IgD-negative memory B cell (primary cell): Measurements from ENCODE around the gene ABHD10. TPM values are rescaled to one million over a fixed set of nuclear protein-coding genes. Genes with fewer than 3 reads are reported as not detected.
"Not testable (repeated sequence)": the region's sequence is repeated elsewhere in the genome, so short reads cannot be mapped to it uniquely, and the experiment has no call there.

ENCODE experiments used
- H3K27ac Mint-ChIP-seq, 3 donors: one replicate each; pipeline ENCODE4 v1.8.0; 2020 to 2022; ENCODE audit warnings: mild to moderate bottlenecking in 3 of 3, mixed read lengths in 3 of 3, moderate library complexity in 1 of 3
- H3K27me3 Mint-ChIP-seq: one replicate; pipeline ENCODE4 v1.8.0; 2021; ENCODE audit warnings: mixed read lengths
- H3K36me3 Mint-ChIP-seq: one replicate; pipeline ENCODE4 v1.8.0; 2020; ENCODE audit warnings: mild to moderate bottlenecking, mixed read lengths
- H3K4me1 Mint-ChIP-seq, 3 donors: one replicate each; pipeline ENCODE4 v1.8.0; 2020 to 2022; ENCODE audit warnings: mixed read lengths in 3 of 3, mild to moderate bottlenecking in 1 of 3
- H3K4me3 Mint-ChIP-seq, 4 donors: one replicate each; pipeline ENCODE4 v1.8.0; 2020 to 2022; ENCODE audit warnings: mild to moderate bottlenecking in 4 of 4, mixed read lengths in 4 of 4, moderate library complexity in 3 of 4
- H3K9me3 Mint-ChIP-seq, 3 donors: one replicate each; pipeline ENCODE4 v1.8.0; 2020 to 2021; ENCODE audit warnings: mixed read lengths in 3 of 3, mild to moderate bottlenecking in 1 of 3
- polyA plus RNA-seq: library from polyadenylated mRNA; unstranded; fragments of 300-500 nt; fragmentation: Illumina TruSeq; gene quantifications from one replicate; pipeline ENCODE4 v1.2.3, GENCODE V29; 2021

ABHD10 gene
- polyA plus RNA-seq, 1 donor from 2014 or later = 44.2 TPM

DNA sequence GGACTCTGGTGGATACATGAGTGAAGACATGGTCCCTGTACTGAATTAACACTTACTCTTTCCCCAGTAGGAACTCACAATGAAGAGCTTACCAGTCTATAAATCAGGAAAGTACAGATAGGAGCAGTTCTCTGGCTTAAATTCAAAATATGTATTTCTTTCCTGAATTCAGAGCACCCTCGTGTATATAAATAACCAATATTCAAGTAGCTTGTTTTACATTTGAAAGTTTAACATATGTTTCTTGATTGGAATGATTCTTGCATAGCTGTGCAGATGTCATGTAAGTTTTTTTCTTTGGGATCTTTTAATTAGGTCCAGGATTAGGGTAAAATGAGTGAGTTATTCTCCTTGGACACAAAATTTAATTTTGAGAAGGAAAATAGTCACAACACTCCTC, 40.9 kb downstream of the ABHD10 start:
- Mint-ChIP-seq H3K4me1 (no peaks in the 10 kb centered on the region), H3K36me3 (no peaks in the 10 kb centered on the region), H3K27ac (no peak overlapping the region), H3K4me3 (no peak overlapping the region), H3K27me3 (peaks cover 2% of the 10 kb centered on the region), H3K9me3 (peaks cover 0 to 3% (median 0%) of the 10 kb centered on the region in 3 donors)

DNA sequence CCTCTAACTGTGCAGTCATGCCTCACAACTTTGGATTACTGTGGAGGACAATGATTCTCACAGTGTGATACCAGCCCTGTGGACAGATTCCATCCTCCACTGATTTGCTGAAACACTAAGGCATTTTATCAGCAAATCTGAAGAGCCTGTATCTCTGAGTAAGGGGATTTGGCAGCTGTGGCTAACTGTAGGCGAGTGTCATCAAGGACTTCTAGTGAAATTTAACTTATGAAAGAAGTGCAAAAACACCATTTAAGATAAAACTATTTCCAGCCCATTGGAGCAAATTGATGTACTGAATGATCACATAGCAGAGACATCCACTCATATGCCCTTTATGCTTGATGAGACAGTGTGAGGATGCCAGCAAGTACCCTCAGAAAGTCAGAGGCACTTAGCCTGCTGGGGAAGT, 41.9 kb downstream of the ABHD10 start:
- no peak overlapping the region for H3K27ac Mint-ChIP-seq
- H3K4me3 Mint-ChIP-seq = no peak overlapping the region
- no peaks in the 10 kb centered on the region for H3K36me3 Mint-ChIP-seq
- peaks cover 0 to 3% (median 0%) of the 10 kb centered on the region in 3 donors for H3K9me3 Mint-ChIP-seq
- peaks cover 2% of the 10 kb centered on the region for H3K27me3 Mint-ChIP-seq
- no peaks in the 10 kb centered on the region for H3K4me1 Mint-ChIP-seq

DNA sequence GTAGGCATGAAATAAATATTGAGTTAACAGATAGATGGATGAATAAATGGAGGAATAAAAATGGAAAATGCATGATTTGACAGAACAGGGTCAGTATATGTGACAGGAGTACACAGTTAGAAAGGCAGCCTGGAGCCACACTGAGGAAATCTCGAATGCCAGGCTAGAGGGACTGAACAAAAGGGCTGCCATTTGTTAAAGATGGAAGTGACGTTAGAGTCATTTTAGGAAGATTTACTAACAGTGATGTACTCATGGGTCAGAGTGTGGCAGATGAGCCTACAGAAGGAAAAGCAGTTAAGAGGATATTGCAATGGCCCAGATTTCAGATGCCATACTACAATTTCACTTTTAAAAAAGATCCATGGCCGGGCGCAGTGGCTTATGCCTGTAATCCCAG, 48.3 kb downstream of the ABHD10 start:
- H3K4me3 Mint-ChIP-seq = no peak overlapping the region
- no peak overlapping the region for H3K27ac Mint-ChIP-seq
- no peaks in the 10 kb centered on the region for H3K36me3 Mint-ChIP-seq
- H3K27me3 Mint-ChIP-seq = peaks cover 4% of the 10 kb centered on the region
- no peaks in the 10 kb centered on the region for H3K9me3 Mint-ChIP-seq
- H3K4me1 Mint-ChIP-seq = no peaks in the 10 kb centered on the region

DNA sequence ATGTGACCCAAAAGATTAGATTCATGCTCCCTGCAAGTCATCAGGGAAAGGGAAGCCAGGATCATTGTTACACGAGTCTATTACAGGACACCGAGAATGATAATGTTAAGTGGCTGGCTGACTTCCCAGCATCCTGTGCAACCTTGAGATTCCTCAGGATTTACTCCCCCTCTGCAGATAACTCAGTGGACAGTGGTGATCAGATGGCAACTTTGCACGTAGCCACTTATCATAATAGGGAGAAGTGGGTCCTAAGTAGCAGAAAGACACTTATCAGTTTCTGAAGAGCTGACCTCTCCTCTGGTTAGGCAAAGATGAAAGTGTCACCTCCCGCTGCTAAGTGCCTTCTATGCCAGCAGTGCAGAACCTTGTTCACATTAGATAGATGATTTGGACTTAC, 49.0 kb downstream of the ABHD10 start:
- H3K9me3 Mint-ChIP-seq = no peaks in the 10 kb centered on the region
- H3K27me3 Mint-ChIP-seq = peaks cover 8% of the 10 kb centered on the region
- no peak overlapping the region for H3K27ac Mint-ChIP-seq
- H3K36me3 Mint-ChIP-seq = no peaks in the 10 kb centered on the region
- no peak overlapping the region for H3K4me3 Mint-ChIP-seq
- no peaks in the 10 kb centered on the region for H3K4me1 Mint-ChIP-seq

DNA sequence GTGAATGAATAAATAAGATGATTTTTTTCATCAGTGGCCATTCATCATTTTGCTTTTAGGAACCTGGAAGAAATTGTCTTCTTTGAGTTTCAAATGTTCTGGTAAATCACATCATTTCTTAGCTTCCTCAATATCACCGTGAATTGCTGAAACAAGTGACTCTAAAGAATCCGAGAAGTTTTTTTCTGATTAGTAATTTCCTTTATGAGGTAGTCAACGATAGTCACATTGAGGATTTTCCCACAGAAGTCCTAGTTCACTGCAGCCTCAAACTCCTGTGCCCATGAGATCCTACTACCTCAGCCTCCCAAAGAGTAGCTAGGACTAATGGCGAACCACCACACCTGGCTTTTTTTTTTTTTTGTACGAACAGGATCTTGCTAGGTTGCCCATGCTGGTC, 52.1 kb downstream of the ABHD10 start:
- H3K27ac Mint-ChIP-seq = no peak overlapping the region
- no peak overlapping the region for H3K4me3 Mint-ChIP-seq
- H3K27me3 Mint-ChIP-seq = peaks cover 8% of the 10 kb centered on the region
- no peaks in the 10 kb centered on the region for H3K4me1 Mint-ChIP-seq
- H3K9me3 Mint-ChIP-seq = no peaks in the 10 kb centered on the region
- H3K36me3 Mint-ChIP-seq = no peaks in the 10 kb centered on the region

DNA sequence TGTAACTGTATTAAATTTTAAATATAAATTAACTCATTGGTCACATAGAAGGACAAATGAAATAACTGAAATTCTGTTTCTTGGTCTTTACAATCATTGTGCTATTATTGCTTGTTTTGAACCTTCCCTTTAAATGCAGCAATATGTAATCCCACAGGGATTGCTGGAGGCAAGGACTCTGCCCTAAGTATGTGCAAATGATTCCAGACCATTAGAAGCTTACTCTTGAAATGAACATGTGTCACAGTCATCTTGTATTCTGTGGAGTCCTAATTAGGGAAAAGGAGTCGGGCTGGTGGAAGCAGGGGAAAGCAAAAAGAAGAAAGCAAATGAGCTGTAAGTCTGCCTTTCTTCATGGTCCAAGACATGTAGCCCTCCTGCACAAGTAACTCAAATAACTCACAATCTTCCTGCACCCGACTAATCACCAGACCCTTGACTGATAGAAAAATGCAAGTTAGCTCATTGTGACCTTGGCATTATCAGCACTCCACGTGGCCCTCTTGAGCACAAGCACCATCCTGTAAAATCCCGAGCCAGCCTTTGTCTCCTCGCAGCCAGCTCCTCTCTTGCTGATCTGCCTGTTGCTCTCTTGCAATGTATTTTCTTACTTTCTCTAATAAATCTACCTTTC, 53.4 kb downstream of the ABHD10 start:
- no peaks in the 10 kb centered on the region for H3K9me3 Mint-ChIP-seq
- H3K4me3 Mint-ChIP-seq = no peak overlapping the region
- H3K27me3 Mint-ChIP-seq = peaks cover 8% of the 10 kb centered on the region
- H3K36me3 Mint-ChIP-seq = no peaks in the 10 kb centered on the region
- H3K27ac Mint-ChIP-seq = no peak overlapping the region
- H3K4me1 Mint-ChIP-seq = no peaks in the 10 kb centered on the region

DNA sequence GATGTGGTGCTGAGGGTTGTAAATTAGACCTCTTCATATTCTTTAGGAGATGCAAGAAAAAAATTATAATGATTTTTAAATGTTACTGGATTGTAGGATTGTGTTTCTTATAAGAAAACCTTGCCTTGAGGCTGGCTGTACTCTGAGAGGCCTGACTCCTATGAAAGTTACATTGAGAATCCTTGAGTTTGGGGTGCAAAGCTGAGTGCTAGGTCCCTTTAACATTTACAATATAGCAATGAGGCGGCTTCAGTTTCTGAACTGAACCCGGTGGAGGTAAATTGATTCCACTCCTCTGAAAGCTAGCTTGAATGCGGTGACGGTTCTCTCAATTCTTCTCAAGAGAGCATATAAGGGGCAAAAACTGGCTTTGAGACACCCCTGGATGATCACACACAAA, 55.6 kb downstream of the ABHD10 start, which contains the start of gene TMPRSS7:
Gene TMPRSS7, plus strand, starts transcription at position 301 of the 400 bp plus-strand sequence. CDS start 110 bp downstream, outside the sequence.
- no peaks in the 10 kb centered on the region for H3K9me3 Mint-ChIP-seq
- no peak within 1 kb of the TSS for H3K27ac Mint-ChIP-seq
- H3K27me3 Mint-ChIP-seq = peaks cover 6% of the 10 kb centered on the region
- peaks cover 3 to 7% (median 4%) of the 10 kb centered on the region in 3 donors for H3K4me1 Mint-ChIP-seq
- H3K4me3 Mint-ChIP-seq = no peak within 1 kb of the TSS
- H3K36me3 Mint-ChIP-seq = no peaks in the 10 kb centered on the region

DNA sequence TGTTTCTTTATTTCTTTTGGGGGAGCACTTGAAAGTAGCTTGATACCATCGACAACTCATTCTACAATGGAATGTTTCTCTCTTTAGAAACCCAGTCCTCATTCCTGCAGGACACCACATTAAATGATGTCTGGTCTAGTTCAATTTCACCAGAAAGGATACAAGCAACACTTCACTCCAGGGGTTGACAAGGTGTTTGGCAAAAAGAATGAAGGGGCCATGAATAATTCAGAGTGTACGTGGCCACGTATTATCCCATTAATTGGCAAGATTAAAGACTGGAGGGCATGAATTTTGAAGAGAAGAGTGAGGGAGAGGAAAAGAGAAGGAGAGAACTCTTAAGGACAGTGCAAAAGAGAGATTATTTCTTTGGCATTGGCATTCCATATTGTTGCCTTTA, 56.4 kb downstream of the ABHD10 start:
- no peaks in the 10 kb centered on the region for H3K9me3 Mint-ChIP-seq
- H3K36me3 Mint-ChIP-seq = no peaks in the 10 kb centered on the region
- peaks cover 6% of the 10 kb centered on the region for H3K27me3 Mint-ChIP-seq
- peaks cover 3 to 7% (median 4%) of the 10 kb centered on the region in 3 donors for H3K4me1 Mint-ChIP-seq
- no peak overlapping the region for H3K27ac Mint-ChIP-seq
- H3K4me3 Mint-ChIP-seq = no peak overlapping the region

DNA sequence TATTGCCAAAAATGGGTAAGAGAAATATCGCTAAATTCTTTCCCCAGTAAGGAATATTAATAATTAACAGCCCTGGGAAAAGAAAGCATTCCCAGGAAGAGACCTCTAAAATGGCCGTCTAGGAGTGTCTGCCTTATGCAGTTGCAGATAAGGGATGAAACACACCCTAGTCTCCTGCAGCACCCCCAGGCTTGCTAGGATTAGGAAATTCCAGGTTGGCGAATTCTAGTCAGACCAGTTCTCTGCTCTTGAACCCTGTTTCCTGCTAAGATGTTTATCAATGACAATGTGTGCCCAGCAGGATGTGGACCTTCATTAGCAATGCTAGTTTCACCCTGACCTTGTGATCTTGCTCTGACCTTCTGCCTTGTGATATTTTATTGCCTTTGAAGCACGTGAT, 58.4 kb downstream of the ABHD10 start:
- peak overlapping the region in 1 of 4 donors; percentile 19 for H3K4me3 Mint-ChIP-seq
- H3K4me1 Mint-ChIP-seq, H3K27me3 Mint-ChIP-seq, H3K27ac Mint-ChIP-seq, H3K9me3 Mint-ChIP-seq, H3K36me3 Mint-ChIP-seq: not testable (repeated sequence)

DNA sequence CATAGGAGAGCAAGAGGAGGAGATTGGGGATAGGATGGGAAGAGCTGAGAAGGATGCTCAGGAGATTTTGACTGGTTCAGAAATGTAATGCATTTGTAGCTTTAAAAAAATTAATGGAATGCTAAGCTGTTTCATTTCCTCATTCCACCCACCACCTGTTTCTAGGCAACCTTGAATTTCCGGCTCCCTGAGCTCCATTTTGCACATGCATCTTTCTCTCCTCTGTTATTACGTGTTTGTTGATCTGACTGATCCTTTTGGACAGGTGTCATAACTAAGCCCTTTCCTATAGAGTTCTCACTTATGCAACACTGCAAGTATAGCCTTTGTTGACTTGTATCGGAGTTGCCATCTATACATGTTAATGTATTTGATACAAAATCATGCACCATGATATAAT, 60.0 kb downstream of the ABHD10 start:
- Mint-ChIP-seq H3K27me3 (peaks cover 2% of the 10 kb centered on the region), H3K27ac (no peak overlapping the region), H3K36me3 (no peaks in the 10 kb centered on the region), H3K9me3 (no peaks in the 10 kb centered on the region), H3K4me1 (peaks cover 3 to 7% (median 4%) of the 10 kb centered on the region in 3 donors), H3K4me3 (peak overlapping the region in 1 of 4 donors; percentile 82)

DNA sequence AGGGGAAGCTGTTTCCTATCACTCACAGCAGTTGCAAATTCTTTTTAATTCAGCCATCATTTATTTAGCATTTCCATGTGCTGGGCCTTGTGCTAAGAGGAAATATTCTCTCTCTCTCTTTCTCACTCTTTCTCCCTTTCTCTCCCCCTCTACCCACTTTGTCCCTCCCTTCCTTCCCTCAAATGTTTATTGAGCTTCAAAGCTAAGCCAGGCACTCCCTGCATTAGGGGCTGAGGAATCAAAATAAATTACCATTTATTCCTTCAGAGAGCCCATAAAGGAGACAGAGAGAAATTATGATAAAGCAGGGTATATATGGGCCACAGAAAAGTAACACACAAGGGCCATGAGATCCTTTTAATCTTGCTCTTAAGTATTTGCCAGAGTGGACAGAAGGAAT, 62.5 kb downstream of the ABHD10 start:
- no peak overlapping the region for H3K4me3 Mint-ChIP-seq
- H3K36me3 Mint-ChIP-seq = no peaks in the 10 kb centered on the region
- peaks cover 3 to 7% (median 4%) of the 10 kb centered on the region in 3 donors for H3K4me1 Mint-ChIP-seq
- no peaks in the 10 kb centered on the region for H3K27me3 Mint-ChIP-seq
- peak overlapping the region in 1 of 3 donors; percentile 9 for H3K27ac Mint-ChIP-seq
- H3K9me3 Mint-ChIP-seq = no peaks in the 10 kb centered on the region

DNA sequence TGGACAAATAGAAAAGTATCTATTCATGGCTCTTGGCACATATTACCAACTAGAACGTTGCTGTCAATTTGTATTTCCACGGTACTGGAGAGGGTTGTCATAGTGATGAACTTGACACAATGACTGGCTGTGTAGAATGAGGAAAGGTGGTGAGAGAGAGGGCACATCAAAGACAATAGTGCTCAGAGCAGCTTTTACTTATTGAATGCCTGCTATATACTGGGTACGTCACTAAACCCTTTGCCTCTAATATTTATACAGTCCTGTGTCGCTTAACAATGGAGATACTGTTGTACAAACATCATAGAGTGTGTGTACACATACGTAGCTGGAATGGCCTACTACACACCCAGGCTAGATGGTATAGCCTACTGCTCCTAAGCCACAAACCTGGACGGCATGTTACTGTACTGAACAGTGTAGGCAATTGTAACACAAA, 64.0 kb downstream of the ABHD10 start:
- Mint-ChIP-seq H3K27ac (no peak overlapping the region), H3K27me3 (no peaks in the 10 kb centered on the region), H3K4me3 (no peak overlapping the region), H3K36me3 (no peaks in the 10 kb centered on the region), H3K9me3 (no peaks in the 10 kb centered on the region), H3K4me1 (peaks cover 3 to 7% (median 4%) of the 10 kb centered on the region in 3 donors)

Other genes with a start within 250 kb of the ABHD10 start
- 1.4 TPM for gene PHLDB2, start 119.8 kb upstream of the ABHD10 start, polyA plus RNA-seq
- not detected for gene TAGLN3, start 19.9 kb downstream of the ABHD10 start, polyA plus RNA-seq
- gene TMPRSS7, start 55.7 kb downstream of the ABHD10 start, polyA plus RNA-seq = not detected
- 0.50 TPM for gene C3orf52, start 107.4 kb downstream of the ABHD10 start, polyA plus RNA-seq
- 34.0 TPM for gene GCSAM, start 154.2 kb downstream of the ABHD10 start, polyA plus RNA-seq